ENCODE results near the gene SLC6A13.

The SLC6A13 gene

DNA sequence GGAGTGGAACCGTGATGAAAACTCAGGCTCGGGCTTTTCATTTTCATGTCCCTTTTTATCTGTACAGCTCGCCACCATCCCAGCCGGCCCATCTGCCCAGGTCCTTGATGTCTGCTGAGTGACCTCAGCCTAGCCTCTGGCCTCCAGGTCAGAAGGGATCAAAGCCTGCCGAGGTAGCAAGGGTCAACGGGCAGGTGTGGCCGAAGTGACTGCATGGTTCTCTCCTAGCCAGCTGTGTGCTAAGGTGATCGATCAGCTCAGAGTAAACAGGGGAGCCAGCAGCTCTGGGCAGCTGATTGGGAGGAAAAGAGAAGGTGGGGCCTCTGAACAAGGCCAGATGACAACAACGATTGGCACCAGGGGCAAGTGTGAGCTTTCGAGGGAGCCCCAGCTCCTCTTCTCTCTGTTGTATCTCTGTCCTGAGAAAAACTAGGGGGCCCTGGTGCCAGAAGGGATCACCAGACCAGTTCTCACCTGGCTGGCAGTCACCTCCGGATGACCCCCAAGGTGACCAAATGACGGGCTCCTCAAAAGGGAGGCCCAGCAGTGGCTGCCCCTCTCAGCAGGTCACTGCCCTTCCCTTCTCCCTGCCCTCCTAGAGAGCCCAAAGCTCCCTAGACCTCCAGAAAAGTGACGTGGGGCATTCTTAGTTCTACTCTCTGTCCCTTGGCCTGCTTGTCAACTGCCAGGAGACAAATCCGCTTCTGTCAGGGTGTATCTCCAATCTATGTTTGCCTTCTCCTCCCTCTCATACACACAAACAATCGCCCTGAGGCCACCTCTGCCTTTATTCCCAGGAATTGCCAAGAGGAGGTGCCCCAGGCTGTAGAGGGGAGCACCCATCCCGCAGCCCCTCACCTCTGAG is 52.1 kb downstream of the SLC6A13 start:
- ATAC-seq (ENCODE audit: low read depth): no peak
- no peaks in the 10 kb centered on the region for H3K9me3 ChIP-seq (ENCODE audit: severe bottlenecking)
- DNase-seq (ENCODE audit: low spot score): no peak
- no peaks in the 10 kb centered on the region for H3K36me3 ChIP-seq (ENCODE audit: low read depth)
- no peak overlapping the region for H3K27ac ChIP-seq (ENCODE audit: poor library complexity, severe bottlenecking)
- TF ChIP-seq CTCF (IDR thresholded peaks at IDR 0.05; ENCODE audit: poor library complexity, severe bottlenecking): no peak
- H3K27me3 ChIP-seq (ENCODE audit: insufficient read depth, poor library complexity, severe bottlenecking): peaks cover 24% of the 10 kb centered on the region
- no peaks in the 10 kb centered on the region for H3K4me1 ChIP-seq (ENCODE audit: insufficient read depth, poor library complexity, severe bottlenecking)
- H3K4me3 ChIP-seq (ENCODE audit: severe bottlenecking): no peak overlapping the region

- peaks cover 26% of the 10 kb centered on the region for H3K27me3 ChIP-seq (ENCODE audit: insufficient read depth, poor library complexity, severe bottlenecking)
- no peaks in the 10 kb centered on the region for H3K4me1 ChIP-seq (ENCODE audit: insufficient read depth, poor library complexity, severe bottlenecking)
- ATAC-seq (ENCODE audit: low read depth) (no peak), DNase-seq (ENCODE audit: low spot score) (no peak)
- no peak overlapping the region for H3K4me3 ChIP-seq (ENCODE audit: severe bottlenecking)
- no peak overlapping the region for H3K27ac ChIP-seq (ENCODE audit: poor library complexity, severe bottlenecking)
- H3K9me3 ChIP-seq (ENCODE audit: severe bottlenecking): no peaks in the 10 kb centered on the region
- TF ChIP-seq CTCF (IDR thresholded peaks at IDR 0.05; ENCODE audit: poor library complexity, severe bottlenecking): no peak
- H3K36me3 ChIP-seq (ENCODE audit: low read depth): no peaks in the 10 kb centered on the region
Observed at GRCh38 chr12:209851-210250, 52.8 kb downstream of the SLC6A13 start.

GRCh38 chr12:209246-209645 is 53.4 kb downstream of the SLC6A13 start:
- Histone ChIP-seq H3K36me3 (ENCODE audit: low read depth) (no peaks in the 10 kb centered on the region), H3K27ac (ENCODE audit: poor library complexity, severe bottlenecking) (no peak overlapping the region), H3K4me3 (ENCODE audit: severe bottlenecking) (no peak overlapping the region), H3K9me3 (ENCODE audit: severe bottlenecking) (no peaks in the 10 kb centered on the region), H3K4me1 (ENCODE audit: insufficient read depth, poor library complexity, severe bottlenecking) (no peaks in the 10 kb centered on the region), H3K27me3 (ENCODE audit: insufficient read depth, poor library complexity, severe bottlenecking) (peaks cover 29% of the 10 kb centered on the region)
- no peak for ATAC-seq (ENCODE audit: low read depth)
- no peak for DNase-seq (ENCODE audit: low spot score)
- TF ChIP-seq CTCF (IDR thresholded peaks at IDR 0.05; ENCODE audit: poor library complexity, severe bottlenecking): no peak

DNA sequence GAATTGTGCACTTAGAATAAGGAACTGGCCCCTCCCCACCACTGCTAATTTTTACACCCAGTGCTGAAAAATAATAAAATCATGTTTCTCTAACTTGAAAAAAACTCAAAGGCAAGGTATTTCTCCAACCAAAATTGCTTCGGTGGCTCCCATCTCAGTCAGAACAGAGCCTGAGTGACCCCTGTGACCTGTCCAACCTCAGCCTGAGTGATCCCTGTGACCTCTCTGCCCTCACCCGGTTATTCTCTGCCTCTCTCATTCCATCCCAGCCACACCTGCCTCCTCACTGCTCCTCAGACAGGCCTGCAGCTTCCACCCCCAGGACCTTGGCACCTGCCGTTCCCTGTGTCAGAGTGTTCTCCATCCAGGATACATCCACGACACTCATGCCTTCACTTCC is 53.8 kb downstream of the SLC6A13 start:
- Histone ChIP-seq H3K36me3 (ENCODE audit: low read depth) (no peaks in the 10 kb centered on the region), H3K27me3 (ENCODE audit: insufficient read depth, poor library complexity, severe bottlenecking) (peaks cover 29% of the 10 kb centered on the region), H3K9me3 (ENCODE audit: severe bottlenecking) (no peaks in the 10 kb centered on the region), H3K4me3 (ENCODE audit: severe bottlenecking) (no peak overlapping the region), H3K4me1 (ENCODE audit: insufficient read depth, poor library complexity, severe bottlenecking) (no peaks in the 10 kb centered on the region), H3K27ac (ENCODE audit: poor library complexity, severe bottlenecking) (no peak overlapping the region)
- no peak for DNase-seq (ENCODE audit: low spot score)
- no peak for ATAC-seq (ENCODE audit: low read depth)
- no peak for TF ChIP-seq CTCF (IDR thresholded peaks at IDR 0.05; ENCODE audit: poor library complexity, severe bottlenecking)

- Histone ChIP-seq H3K4me3 (ENCODE audit: severe bottlenecking) (no peak overlapping the region), H3K36me3 (ENCODE audit: low read depth) (no peaks in the 10 kb centered on the region), H3K27me3 (ENCODE audit: insufficient read depth, poor library complexity, severe bottlenecking) (peaks cover 26% of the 10 kb centered on the region), H3K4me1 (ENCODE audit: insufficient read depth, poor library complexity, severe bottlenecking) (no peaks in the 10 kb centered on the region), H3K9me3 (ENCODE audit: severe bottlenecking) (no peaks in the 10 kb centered on the region), H3K27ac (ENCODE audit: poor library complexity, severe bottlenecking) (no peak overlapping the region)
- DNase-seq (ENCODE audit: low spot score) (no peak), ATAC-seq (ENCODE audit: low read depth) (no peak)
- no peak for TF ChIP-seq CTCF (IDR thresholded peaks at IDR 0.05; ENCODE audit: poor library complexity, severe bottlenecking)
Observed at GRCh38 chr12:207804-208203, 54.8 kb downstream of the SLC6A13 start.

All from RWPE2 (cell line).